Measurements from ENCODE around the gene TMEM91.

Gene TMEM91

DNA sequence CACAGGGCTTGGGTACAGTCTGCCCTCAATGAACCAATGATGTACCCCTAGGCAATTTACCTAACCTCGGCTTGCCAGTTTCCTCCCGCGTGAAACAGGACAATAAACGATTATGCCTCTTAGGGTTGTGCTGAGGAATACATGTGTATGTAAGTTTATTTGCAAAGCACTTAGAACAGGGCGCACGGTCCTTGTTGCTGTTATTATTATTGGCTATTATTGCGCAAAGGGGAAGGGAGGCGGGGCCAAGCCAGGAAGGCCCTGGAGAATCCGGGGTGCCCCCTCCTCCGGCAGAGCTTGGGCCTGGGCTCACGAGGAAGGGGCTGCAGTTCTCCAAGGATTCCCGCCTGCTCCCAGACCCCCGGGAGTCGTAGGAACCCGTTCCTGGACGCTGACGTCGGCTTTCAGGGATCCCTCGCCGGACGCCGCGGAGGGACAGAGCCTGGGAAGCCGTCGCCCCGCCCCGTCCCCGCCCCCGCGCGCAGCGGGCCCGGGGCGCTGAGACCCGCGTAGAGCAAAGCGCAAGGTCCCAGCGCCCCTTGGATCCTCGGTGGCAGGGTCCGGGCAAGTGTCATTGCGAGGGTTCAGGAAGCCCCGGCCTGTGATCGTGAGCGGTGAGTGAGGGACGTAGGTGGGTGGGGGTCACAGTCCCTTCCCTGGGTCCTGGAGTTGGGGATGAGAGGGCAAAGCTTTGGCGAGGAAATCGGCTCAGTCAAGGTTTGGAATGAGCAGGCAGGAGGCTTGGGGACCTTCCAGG is at the start of gene TMEM91:
TSS of gene TMEM91 (plus strand) at position 293 of the 757 bp plus-strand sequence. CDS start 1,777 bp downstream, outside the sequence.
- Histone ChIP-seq H3K9me2 (replicated peaks; ENCODE audit: insufficient read depth, low read length) (no peaks in the 10 kb centered on the region), H3K27me3 (replicated peaks; ENCODE audit: insufficient read depth, low read length) (no peaks in the 10 kb centered on the region), H3K4me3 (ENCODE audit: low read length) (no peak within 1 kb of the TSS), H3K36me3 (replicated peaks; ENCODE audit: insufficient read depth, low read length) (no peaks in the 10 kb centered on the region), H3K4me1 (ENCODE audit: low read length) (no peaks in the 10 kb centered on the region), H4K20me1 (ENCODE audit: insufficient read depth, low read length) (no peaks in the 10 kb centered on the region), H3K79me2 (ENCODE audit: low read length) (no peaks in the 10 kb centered on the region), H2AFZ (ENCODE audit: low read length) (no peak within 1 kb of the TSS), H3K4me2 (ENCODE audit: low read depth, low read length) (no peak within 1 kb of the TSS), H3K9ac (ENCODE audit: low read length) (no peak within 1 kb of the TSS), H3K27ac (ENCODE audit: low read length) (no peak within 1 kb of the TSS), H3K9me3 (replicated peaks; ENCODE audit: insufficient read depth, low read length) (no peaks in the 10 kb centered on the region), H3F3A (ENCODE audit: insufficient read depth, low read length) (no peaks in the 10 kb centered on the region)
- TF ChIP-seq EZH2 (optimal IDR thresholded peaks at IDR 0.05; ENCODE audit: low read depth, low read length): no peak
- TF ChIP-seq EZH2phosphoT487 (IDR thresholded peaks at IDR 0.05; ENCODE audit: low read length): no peak
- TF ChIP-seq, protein P1, sequence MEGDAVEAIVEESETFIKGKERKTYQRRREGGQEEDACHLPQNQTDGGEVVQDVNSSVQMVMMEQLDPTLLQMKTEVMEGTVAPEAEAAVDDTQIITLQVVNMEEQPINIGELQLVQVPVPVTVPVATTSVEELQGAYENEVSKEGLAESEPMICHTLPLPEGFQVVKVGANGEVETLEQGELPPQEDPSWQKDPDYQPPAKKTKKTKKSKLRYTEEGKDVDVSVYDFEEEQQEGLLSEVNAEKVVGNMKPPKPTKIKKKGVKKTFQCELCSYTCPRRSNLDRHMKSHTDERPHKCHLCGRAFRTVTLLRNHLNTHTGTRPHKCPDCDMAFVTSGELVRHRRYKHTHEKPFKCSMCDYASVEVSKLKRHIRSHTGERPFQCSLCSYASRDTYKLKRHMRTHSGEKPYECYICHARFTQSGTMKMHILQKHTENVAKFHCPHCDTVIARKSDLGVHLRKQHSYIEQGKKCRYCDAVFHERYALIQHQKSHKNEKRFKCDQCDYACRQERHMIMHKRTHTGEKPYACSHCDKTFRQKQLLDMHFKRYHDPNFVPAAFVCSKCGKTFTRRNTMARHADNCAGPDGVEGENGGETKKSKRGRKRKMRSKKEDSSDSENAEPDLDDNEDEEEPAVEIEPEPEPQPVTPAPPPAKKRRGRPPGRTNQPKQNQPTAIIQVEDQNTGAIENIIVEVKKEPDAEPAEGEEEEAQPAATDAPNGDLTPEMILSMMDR (IDR thresholded peaks at IDR 0.05; ENCODE audit: low read length): no peak
- no peak for DNase-seq

DNA sequence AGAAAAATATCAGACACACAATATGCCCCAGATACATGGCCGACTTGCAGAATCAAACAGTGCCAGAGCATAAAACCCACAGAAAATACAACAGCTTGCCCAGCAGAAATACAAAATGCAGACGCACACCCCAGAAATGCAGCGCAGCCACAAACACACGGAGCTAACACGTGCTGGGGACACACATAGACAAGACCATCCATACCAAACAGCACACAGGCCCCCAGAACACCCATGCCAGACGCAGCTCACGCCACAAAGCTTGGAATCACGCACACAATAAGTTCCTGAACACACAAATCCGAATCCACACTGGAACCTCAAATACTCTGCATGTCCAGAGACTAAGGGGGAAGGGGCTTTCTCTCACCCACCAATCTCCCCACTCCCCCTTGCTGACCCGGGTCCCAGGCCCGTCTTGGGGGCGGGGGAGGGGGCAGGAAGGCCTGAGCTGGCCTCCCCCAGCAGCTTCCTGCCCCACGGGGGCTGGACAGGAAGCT is 49.2 kb upstream of the TMEM91 start:
- H3K36me3 ChIP-seq (replicated peaks; ENCODE audit: insufficient read depth, low read length): no peaks in the 10 kb centered on the region
- no peaks in the 10 kb centered on the region for H3K27me3 ChIP-seq (replicated peaks; ENCODE audit: insufficient read depth, low read length)
- peak overlapping the region; percentile 32 for H2AFZ ChIP-seq (ENCODE audit: low read length)
- peak; percentile 37 for DNase-seq
- peak overlapping the region; percentile 93 for H3K4me2 ChIP-seq (ENCODE audit: low read depth, low read length)
- H4K20me1 ChIP-seq (ENCODE audit: insufficient read depth, low read length): no peaks in the 10 kb centered on the region
- H3K4me1 ChIP-seq (ENCODE audit: low read length): peaks cover 18% of the 10 kb centered on the region
- TF ChIP-seq, protein P1 (IDR thresholded peaks at IDR 0.05; ENCODE audit: low read length): no peak
- TF ChIP-seq EZH2 (optimal IDR thresholded peaks at IDR 0.05; ENCODE audit: low read depth, low read length) (no peak), EZH2phosphoT487 (IDR thresholded peaks at IDR 0.05; ENCODE audit: low read length) (no peak)
- peaks cover 3% of the 10 kb centered on the region; the same call in 1 of the 2 replicates for H3K79me2 ChIP-seq (ENCODE audit: low read length)
- H3K4me3 ChIP-seq (ENCODE audit: low read length): peak overlapping the region; percentile 60
- peaks cover 28% of the 10 kb centered on the region for H3F3A ChIP-seq (ENCODE audit: insufficient read depth, low read length)
- no peaks in the 10 kb centered on the region for H3K9me2 ChIP-seq (replicated peaks; ENCODE audit: insufficient read depth, low read length)
- H3K9ac ChIP-seq (ENCODE audit: low read length): peak overlapping the region; percentile 73
- no peaks in the 10 kb centered on the region for H3K9me3 ChIP-seq (replicated peaks; ENCODE audit: insufficient read depth, low read length)
- peak overlapping the region; percentile 75 for H3K27ac ChIP-seq (ENCODE audit: low read length)

DNA sequence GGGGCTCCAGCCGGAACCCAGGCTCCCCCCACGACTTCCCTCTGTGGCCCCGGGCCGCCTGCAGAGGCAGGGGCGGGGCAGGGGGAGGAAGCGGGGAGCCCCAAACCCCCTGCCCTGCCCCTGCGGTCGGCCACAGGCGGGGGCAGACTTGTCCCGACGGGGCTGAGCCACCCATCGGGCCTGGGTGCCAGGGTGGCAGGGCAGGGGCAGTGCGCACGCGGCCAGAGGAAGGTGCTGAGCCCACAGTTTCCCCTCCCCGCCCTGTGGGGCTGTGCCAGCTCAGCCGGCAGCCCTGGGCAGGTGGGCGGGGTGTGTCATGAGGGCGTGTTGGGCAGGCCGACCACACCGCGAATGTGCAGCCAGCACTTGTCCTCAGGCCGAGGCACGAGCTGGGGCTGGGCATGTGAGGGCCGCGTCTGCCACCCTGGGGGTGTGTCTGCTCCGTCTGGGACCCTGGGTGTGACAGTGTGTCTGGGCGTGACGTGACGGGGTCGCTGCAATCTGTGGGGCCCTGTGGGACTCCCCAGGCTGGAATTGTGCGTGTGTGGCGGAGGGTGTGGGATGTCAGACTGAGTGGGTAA is 48.7 kb upstream of the TMEM91 start:
- DNase-seq: peak; percentile 95
- Histone ChIP-seq H3K36me3 (replicated peaks; ENCODE audit: insufficient read depth, low read length) (no peaks in the 10 kb centered on the region), H3K4me3 (ENCODE audit: low read length) (peak overlapping the region; percentile 60), H3K9ac (ENCODE audit: low read length) (peak overlapping the region; percentile 73), H3K4me1 (ENCODE audit: low read length) (peaks cover 18% of the 10 kb centered on the region), H3K27ac (ENCODE audit: low read length) (peak overlapping the region; percentile 75), H2AFZ (ENCODE audit: low read length) (peak overlapping the region; percentile 37), H3K9me2 (replicated peaks; ENCODE audit: insufficient read depth, low read length) (no peaks in the 10 kb centered on the region), H3F3A (ENCODE audit: insufficient read depth, low read length) (peaks cover 28% of the 10 kb centered on the region), H4K20me1 (ENCODE audit: insufficient read depth, low read length) (no peaks in the 10 kb centered on the region), H3K79me2 (ENCODE audit: low read length) (peaks cover 3% of the 10 kb centered on the region; the same call in 1 of the 2 replicates), H3K9me3 (replicated peaks; ENCODE audit: insufficient read depth, low read length) (no peaks in the 10 kb centered on the region), H3K4me2 (ENCODE audit: low read depth, low read length) (peak overlapping the region; percentile 93), H3K27me3 (replicated peaks; ENCODE audit: insufficient read depth, low read length) (no peaks in the 10 kb centered on the region)
- TF ChIP-seq EZH2 (optimal IDR thresholded peaks at IDR 0.05; ENCODE audit: low read depth, low read length) (no peak), EZH2phosphoT487 (IDR thresholded peaks at IDR 0.05; ENCODE audit: low read length) (no peak)
- TF ChIP-seq, protein P1 (IDR thresholded peaks at IDR 0.05; ENCODE audit: low read length): no peak
